Measurements from ENCODE around the gene HOXB2. TPM values are rescaled to one million over a fixed set of nuclear protein-coding genes. Genes with fewer than 3 reads are reported as not detected.
"Not testable (repeated sequence)": the region's sequence is repeated elsewhere in the genome, so short reads cannot be mapped to it uniquely, and the experiment has no call there.

Gene HOXB2
- total RNA-seq, 3 donors from 2014 or later (not counting 1 experiment from before 2014, with no cell fraction given) = 21.6 to 30.5 (median 24.7) TPM

GRCh38 chr17:48540213-48540612, 4.7 kb downstream of the HOXB2 start:
- Histone ChIP-seq H3K27me3 (ENCODE audit: control insufficient read depth, insufficient read depth, low read length) (no peaks in the 10 kb centered on the region), H3K27ac (ENCODE audit: low read length) (no peak overlapping the region), H3K36me3 (ENCODE audit: control insufficient read depth, insufficient read depth, low read length) (no peaks in the 10 kb centered on the region), H3K4me1 (ENCODE audit: control insufficient read depth, insufficient read depth, low read length) (peaks cover 31% of the 10 kb centered on the region), H3K9me3 (ENCODE audit: control insufficient read depth, insufficient read depth, low read length) (no peaks in the 10 kb centered on the region), H3K4me3 (ENCODE audit: low read length) (no peak overlapping the region)
- WGBS (ENCODE audit: insufficient coverage) = 100% methylated on average over 1 of the region's 1 CpG
- Mint-ChIP-seq H3K27ac (peak overlapping the region; percentile 41 to 99), H3K4me1 (peaks cover 43 to 46% of the 10 kb centered on the region in 2 donors), H3K27me3 (ENCODE audit: low read depth in 2 of 2) (peaks cover 0 to 24% of the 10 kb centered on the region in 2 donors), H3K9me3 (no peaks in the 10 kb centered on the region), H3K4me3 (peak overlapping the region; percentile 57), H3K36me3 (peaks cover 7% of the 10 kb centered on the region)
- TF ChIP-seq CTCF (IDR thresholded peaks at IDR 0.05) = no peak
- ATAC-seq (no peak), DNase-seq (no peak)
- intact Hi-C loops (cut with micrococcal nuclease) = no loop called here

DNA sequence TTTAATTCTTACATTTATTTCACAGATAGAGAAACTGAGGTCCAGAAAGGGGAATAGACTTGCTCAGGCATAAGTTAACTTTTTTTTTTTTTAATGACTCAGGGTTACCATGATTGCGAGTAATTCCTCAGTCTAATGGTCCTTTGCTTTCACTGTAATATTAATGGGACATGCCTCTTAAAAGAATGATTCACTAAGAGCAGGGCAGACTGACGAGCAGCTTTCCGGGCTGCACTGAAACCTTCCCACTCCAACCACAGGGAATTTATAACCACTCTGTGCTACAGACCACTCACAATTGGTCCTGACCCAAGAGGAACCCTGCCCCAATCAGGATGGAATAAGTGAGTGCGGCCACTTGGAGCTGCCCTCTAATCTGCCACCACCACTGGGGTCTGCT, 5.7 kb downstream of the HOXB2 start:
- Mint-ChIP-seq H3K9me3 (no peaks in the 10 kb centered on the region), H3K27me3 (ENCODE audit: low read depth in 2 of 2) (peaks cover 0 to 22% of the 10 kb centered on the region in 2 donors), H3K36me3 (peaks cover 7% of the 10 kb centered on the region), H3K4me1 (peaks cover 32 to 36% of the 10 kb centered on the region in 2 donors), H3K4me3 (no peak overlapping the region), H3K27ac (no peak overlapping the region)
- H3K9me3 ChIP-seq (ENCODE audit: control insufficient read depth, insufficient read depth, low read length) = no peaks in the 10 kb centered on the region
- H3K27me3 ChIP-seq (ENCODE audit: control insufficient read depth, insufficient read depth, low read length) = no peaks in the 10 kb centered on the region
- peaks cover 24% of the 10 kb centered on the region for H3K4me1 ChIP-seq (ENCODE audit: control insufficient read depth, insufficient read depth, low read length)
- no peak for DNase-seq
- intact Hi-C loops (cut with micrococcal nuclease) = no loop called here
- no peaks in the 10 kb centered on the region for H3K36me3 ChIP-seq (ENCODE audit: control insufficient read depth, insufficient read depth, low read length)
- TF ChIP-seq CTCF (IDR thresholded peaks at IDR 0.05) = no peak
- ATAC-seq = no peak
- H3K4me3 ChIP-seq (ENCODE audit: low read length) = no peak overlapping the region
- H3K27ac ChIP-seq (ENCODE audit: low read length) = no peak overlapping the region
- WGBS (ENCODE audit: insufficient coverage) = 89% methylated on average over 4 of the region's 4 CpGs

DNA sequence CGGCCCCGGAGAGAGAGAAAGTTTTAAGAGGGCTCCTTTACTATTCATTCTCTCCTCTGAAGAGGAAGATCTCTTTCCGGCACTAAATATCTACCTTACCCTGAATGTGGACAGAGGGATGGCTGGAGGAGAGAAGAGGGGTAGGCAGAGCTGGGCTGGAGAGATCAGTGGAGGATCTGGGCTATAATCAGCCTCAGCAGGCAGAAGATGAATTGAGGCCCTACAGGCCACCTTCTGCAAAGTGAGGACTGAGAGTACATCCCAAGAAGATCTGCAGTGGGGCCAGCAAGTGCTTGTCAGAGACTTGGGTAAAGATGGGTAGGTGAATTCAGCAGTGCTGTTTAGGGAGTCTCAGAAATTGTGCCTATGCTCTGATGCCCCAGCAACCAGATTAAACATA, 7.6 kb downstream of the HOXB2 start:
- Mint-ChIP-seq H3K4me3 (no peak overlapping the region), H3K4me1 (peaks cover 20% of the 10 kb centered on the region in 2 donors), H3K27ac (no peak overlapping the region), H3K9me3 (no peaks in the 10 kb centered on the region), H3K36me3 (peaks cover under 1% of the 10 kb centered on the region), H3K27me3 (ENCODE audit: low read depth in 2 of 2) (peaks cover 0 to 15% of the 10 kb centered on the region in 2 donors)
- H3K27ac ChIP-seq (ENCODE audit: low read length) = no peak overlapping the region
- no peaks in the 10 kb centered on the region for H3K27me3 ChIP-seq (ENCODE audit: control insufficient read depth, insufficient read depth, low read length)
- peaks cover 15% of the 10 kb centered on the region for H3K4me1 ChIP-seq (ENCODE audit: control insufficient read depth, insufficient read depth, low read length)
- no peaks in the 10 kb centered on the region for H3K9me3 ChIP-seq (ENCODE audit: control insufficient read depth, insufficient read depth, low read length)
- no peak for ATAC-seq
- no peaks in the 10 kb centered on the region for H3K36me3 ChIP-seq (ENCODE audit: control insufficient read depth, insufficient read depth, low read length)
- intact Hi-C loops (cut with micrococcal nuclease) = no loop called here
- DNase-seq = no peak
- TF ChIP-seq CTCF (IDR thresholded peaks at IDR 0.05) = no peak
- H3K4me3 ChIP-seq (ENCODE audit: low read length) = no peak overlapping the region
- no CpG with 5 or more reads among the region's 3 CpGs for WGBS (ENCODE audit: insufficient coverage)

GRCh38 chr17:48535793-48536559, 8.9 kb downstream of the HOXB2 start:
- DNase-seq; H3K9me3 Mint-ChIP-seq; H3K4me3 Mint-ChIP-seq; H3K27me3 ChIP-seq (ENCODE audit: control insufficient read depth, insufficient read depth, low read length); H3K27ac ChIP-seq (ENCODE audit: low read length); H3K4me1 ChIP-seq (ENCODE audit: control insufficient read depth, insufficient read depth, low read length); H3K9me3 ChIP-seq (ENCODE audit: control insufficient read depth, insufficient read depth, low read length); intact Hi-C loops (cut with micrococcal nuclease); H3K4me3 ChIP-seq (ENCODE audit: low read length); H3K27me3 Mint-ChIP-seq (ENCODE audit: low read depth in 2 of 2); H3K36me3 ChIP-seq (ENCODE audit: control insufficient read depth, insufficient read depth, low read length); ATAC-seq; H3K27ac Mint-ChIP-seq; H3K36me3 Mint-ChIP-seq: not testable (repeated sequence)
- WGBS (ENCODE audit: insufficient coverage) = 86% methylated on average over 6 of the region's 9 CpGs
- H3K4me1 Mint-ChIP-seq = peaks cover 7 to 10% of the 10 kb centered on the region in 2 donors
